ENCODE data around the gene IFITM5.

IFITM5 gene

DNA sequence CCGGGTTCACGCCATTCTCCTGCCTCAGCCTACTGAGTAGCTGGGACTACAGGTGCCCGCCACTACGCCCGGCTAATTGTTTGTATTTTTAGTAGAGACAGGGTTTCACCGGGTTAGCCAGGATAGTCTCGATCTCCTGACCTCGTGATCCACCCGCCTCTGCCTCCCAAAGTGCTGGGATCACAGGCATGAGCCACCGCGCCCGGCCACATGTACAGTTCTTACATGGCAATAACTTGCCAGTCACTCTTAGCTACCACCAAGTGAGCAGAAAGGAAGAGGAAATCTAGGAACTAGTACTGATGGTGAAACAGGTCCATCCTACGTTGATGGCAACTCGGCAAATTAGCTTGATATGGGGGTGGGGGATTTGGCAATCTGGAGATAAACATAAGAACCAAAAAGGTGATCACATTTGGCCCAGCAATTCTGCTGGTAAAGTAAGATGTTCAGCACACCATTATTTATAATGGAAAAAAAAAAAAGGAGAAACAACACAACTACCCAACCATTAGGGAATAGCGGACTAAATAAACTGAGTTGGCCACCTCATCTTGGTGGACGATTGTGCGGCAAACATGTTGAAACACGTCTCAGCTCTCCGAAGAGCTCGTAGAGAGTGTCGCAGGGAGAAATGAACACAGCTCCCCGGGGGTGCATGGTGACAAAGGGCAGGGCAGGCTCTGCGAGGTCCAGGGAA lies 15.8 kb downstream of the IFITM5 start:
- Histone ChIP-seq H3K27ac (ENCODE audit: low read depth, low read length) (no peak overlapping the region), H3F3A (ENCODE audit: control insufficient read depth, insufficient read depth) (no peaks in the 10 kb centered on the region), H4K20me1 (ENCODE audit: control insufficient read depth, insufficient read depth, low read depth, low read length) (no peaks in the 10 kb centered on the region), H3K79me2 (ENCODE audit: control insufficient read depth, low read length) (no peaks in the 10 kb centered on the region), H3K4me1 (ENCODE audit: control insufficient read depth, low read length) (peaks cover 24% of the 10 kb centered on the region), H3K9me3 (ENCODE audit: control insufficient read depth, insufficient read depth, low read length) (no peaks in the 10 kb centered on the region), H3K27me3 (ENCODE audit: control insufficient read depth, low read length) (peaks cover 18% of the 10 kb centered on the region), H3K36me3 (ENCODE audit: control insufficient read depth, low read length) (no peaks in the 10 kb centered on the region), H3K4me3 (ENCODE audit: low read length) (no peak overlapping the region), H3K9me2 (replicated peaks; ENCODE audit: control insufficient read depth, low read length) (no peaks in the 10 kb centered on the region), H3K4me2 (ENCODE audit: low read length) (no peak overlapping the region)
- no peak for TF ChIP-seq EZH2phosphoT487 (IDR thresholded peaks at IDR 0.05; ENCODE audit: borderline replicate concordance, low read length)
- TF ChIP-seq, protein P1, sequence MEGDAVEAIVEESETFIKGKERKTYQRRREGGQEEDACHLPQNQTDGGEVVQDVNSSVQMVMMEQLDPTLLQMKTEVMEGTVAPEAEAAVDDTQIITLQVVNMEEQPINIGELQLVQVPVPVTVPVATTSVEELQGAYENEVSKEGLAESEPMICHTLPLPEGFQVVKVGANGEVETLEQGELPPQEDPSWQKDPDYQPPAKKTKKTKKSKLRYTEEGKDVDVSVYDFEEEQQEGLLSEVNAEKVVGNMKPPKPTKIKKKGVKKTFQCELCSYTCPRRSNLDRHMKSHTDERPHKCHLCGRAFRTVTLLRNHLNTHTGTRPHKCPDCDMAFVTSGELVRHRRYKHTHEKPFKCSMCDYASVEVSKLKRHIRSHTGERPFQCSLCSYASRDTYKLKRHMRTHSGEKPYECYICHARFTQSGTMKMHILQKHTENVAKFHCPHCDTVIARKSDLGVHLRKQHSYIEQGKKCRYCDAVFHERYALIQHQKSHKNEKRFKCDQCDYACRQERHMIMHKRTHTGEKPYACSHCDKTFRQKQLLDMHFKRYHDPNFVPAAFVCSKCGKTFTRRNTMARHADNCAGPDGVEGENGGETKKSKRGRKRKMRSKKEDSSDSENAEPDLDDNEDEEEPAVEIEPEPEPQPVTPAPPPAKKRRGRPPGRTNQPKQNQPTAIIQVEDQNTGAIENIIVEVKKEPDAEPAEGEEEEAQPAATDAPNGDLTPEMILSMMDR (IDR thresholded peaks at IDR 0.05; ENCODE audit: low read depth, low read length, poor library complexity, severe bottlenecking), result no peak

DNA sequence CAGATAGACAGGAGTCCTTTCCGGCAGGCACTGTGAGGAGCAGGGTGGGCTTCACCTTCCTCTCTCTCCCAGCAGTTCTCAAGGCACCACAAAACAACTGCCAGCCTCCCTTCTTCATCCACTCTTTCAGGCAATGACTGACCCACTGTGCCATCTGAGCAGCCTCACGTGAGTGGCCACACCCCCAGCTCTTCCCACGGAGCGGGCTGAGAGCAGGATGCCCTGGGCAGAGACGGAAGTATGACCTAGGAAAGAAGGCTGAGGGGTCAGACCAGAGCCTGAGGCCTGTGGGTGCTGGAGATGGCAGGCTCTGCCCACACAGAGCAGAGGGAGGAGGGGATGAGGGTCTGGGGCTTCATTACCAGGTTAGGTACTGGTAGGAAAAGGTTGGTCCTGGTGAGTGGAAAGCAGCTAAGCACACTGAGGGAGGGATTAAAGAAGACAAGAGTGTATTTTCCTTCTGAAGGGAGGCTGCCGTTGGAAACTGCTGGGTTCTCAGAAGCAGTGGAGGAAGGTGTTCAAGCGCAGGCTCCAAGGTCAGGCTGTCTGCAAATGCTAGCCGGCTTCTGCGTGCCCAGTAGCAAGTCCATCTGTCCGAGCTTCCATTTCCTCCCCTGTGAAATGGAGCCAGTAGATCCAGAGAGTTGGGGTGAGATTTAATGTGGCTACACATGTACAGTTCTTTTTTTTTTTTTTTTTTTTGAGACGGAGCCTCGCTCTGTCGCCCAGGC lies 16.5 kb downstream of the IFITM5 start:
- Histone ChIP-seq H3F3A (ENCODE audit: control insufficient read depth, insufficient read depth) (no peaks in the 10 kb centered on the region), H3K4me3 (ENCODE audit: low read length) (no peak overlapping the region), H3K79me2 (ENCODE audit: control insufficient read depth, low read length) (no peaks in the 10 kb centered on the region), H3K9me2 (replicated peaks; ENCODE audit: control insufficient read depth, low read length) (no peaks in the 10 kb centered on the region), H3K27me3 (ENCODE audit: control insufficient read depth, low read length) (peaks cover 11% of the 10 kb centered on the region), H4K20me1 (ENCODE audit: control insufficient read depth, insufficient read depth, low read depth, low read length) (no peaks in the 10 kb centered on the region), H3K36me3 (ENCODE audit: control insufficient read depth, low read length) (no peaks in the 10 kb centered on the region), H3K9me3 (ENCODE audit: control insufficient read depth, insufficient read depth, low read length) (no peaks in the 10 kb centered on the region), H3K27ac (ENCODE audit: low read depth, low read length) (no peak overlapping the region), H3K4me2 (ENCODE audit: low read length) (no peak overlapping the region), H3K4me1 (ENCODE audit: control insufficient read depth, low read length) (peaks cover 16% of the 10 kb centered on the region)
- no peak for TF ChIP-seq EZH2phosphoT487 (IDR thresholded peaks at IDR 0.05; ENCODE audit: borderline replicate concordance, low read length)
- TF ChIP-seq, protein P1 (IDR thresholded peaks at IDR 0.05; ENCODE audit: low read depth, low read length, poor library complexity, severe bottlenecking), result no peak

DNA sequence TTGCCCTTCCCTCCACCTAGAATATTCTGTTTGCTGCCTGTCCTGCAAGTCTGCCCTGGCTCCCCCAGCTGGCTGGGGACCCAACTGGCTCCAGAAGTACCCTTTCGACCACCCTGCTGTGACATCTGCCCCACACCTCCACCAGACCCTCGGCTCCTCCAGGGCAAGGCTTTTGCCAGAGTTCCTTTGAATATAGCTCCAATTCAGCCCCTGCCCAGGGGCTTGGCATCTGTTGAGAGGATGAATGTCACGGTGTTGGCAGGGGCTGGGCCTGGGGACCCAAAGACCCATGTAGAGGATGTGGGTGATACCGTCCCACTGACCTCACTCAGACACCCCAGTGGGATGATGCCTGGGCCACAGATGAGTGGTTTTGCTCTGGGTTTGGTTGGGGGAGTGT lies 17.2 kb downstream of the IFITM5 start:
- no peaks in the 10 kb centered on the region for H3K36me3 ChIP-seq (ENCODE audit: control insufficient read depth, low read length)
- no peaks in the 10 kb centered on the region for H3F3A ChIP-seq (ENCODE audit: control insufficient read depth, insufficient read depth)
- TF ChIP-seq, protein P1 (IDR thresholded peaks at IDR 0.05; ENCODE audit: low read depth, low read length, poor library complexity, severe bottlenecking), result no peak
- no peak for TF ChIP-seq EZH2phosphoT487 (IDR thresholded peaks at IDR 0.05; ENCODE audit: borderline replicate concordance, low read length)
- H3K4me3 ChIP-seq (ENCODE audit: low read length), result no peak overlapping the region
- peaks cover 5% of the 10 kb centered on the region for H3K27me3 ChIP-seq (ENCODE audit: control insufficient read depth, low read length)
- H3K4me2 ChIP-seq (ENCODE audit: low read length), result no peak overlapping the region
- H3K9me3 ChIP-seq (ENCODE audit: control insufficient read depth, insufficient read depth, low read length), result no peaks in the 10 kb centered on the region
- H3K79me2 ChIP-seq (ENCODE audit: control insufficient read depth, low read length), result no peaks in the 10 kb centered on the region
- peaks cover 10% of the 10 kb centered on the region for H3K4me1 ChIP-seq (ENCODE audit: control insufficient read depth, low read length)
- H4K20me1 ChIP-seq (ENCODE audit: control insufficient read depth, insufficient read depth, low read depth, low read length), result no peaks in the 10 kb centered on the region
- no peaks in the 10 kb centered on the region for H3K9me2 ChIP-seq (replicated peaks; ENCODE audit: control insufficient read depth, low read length)
- no peak overlapping the region for H3K27ac ChIP-seq (ENCODE audit: low read depth, low read length)

All from DOHH2 (cell line).